Breast epithelium (tissue), 4 donors: ENCODE results near the gene ASIC4. TPM values are rescaled to one million over a fixed set of nuclear protein-coding genes. Genes with fewer than 3 reads are reported as not detected.

Source experiments
- DNase-seq, 2 donors: peaks; one replicate each; pipeline ENCODE4 v3.0.0-alpha.2; 2019; ENCODE audit warnings: low spot score in 2 of 2
- H3K27ac ChIP-seq, 2 donors: fragments of 200-600 bp; sonication (generic) in 1 of 2; one replicate each; pipeline ENCODE4 v1.5.1; 2016 to 2019; ENCODE audit warnings: mild to moderate bottlenecking in 1 of 2
- H3K27me3 ChIP-seq, 2 donors: fragments of 200-600 bp; sonication (generic) in 1 of 2; one replicate each; pipeline versions ENCODE4 v1.5.1 to v1.6.0; 2017 to 2019; ENCODE audit warnings: control low read depth in 1 of 2, mild to moderate bottlenecking in 1 of 2
- H3K36me3 ChIP-seq: fragments of 200-600 bp; one replicate; pipeline ENCODE4 v1.5.1; 2019
- H3K4me1 ChIP-seq, 2 donors: fragments of 200-600 bp; sonication (generic); one replicate each; pipeline ENCODE4 v1.5.1; 2016 to 2019; ENCODE audit warnings: control low read depth in 1 of 2
- H3K4me3 ChIP-seq, 3 donors: fragments of 200-600 bp; sonication (generic); 1 replicate in 2 of 3; 2 replicates in 1 of 3; pipeline ENCODE4 v1.5.1; 2016 to 2019; ENCODE audit warnings: mild to moderate bottlenecking in 3 of 3, moderate library complexity in 2 of 3
- H3K9me3 ChIP-seq, 2 donors: fragments of 200-600 bp; sonication (generic) in 1 of 2; one replicate each; pipeline ENCODE4 v1.5.1; 2016 to 2019; ENCODE audit warnings: control low read depth in 1 of 2
- POLR2A ChIP-seq: fragments of 450-650 bp; IDR thresholded peaks from one replicate; pipeline ENCODE4 v1.6.1; 2016; ENCODE audit warnings: antibody characterized with exemption, mild to moderate bottlenecking, moderate library complexity
- POLR2AphosphoS5 ChIP-seq, 3 donors: sonication (generic); formaldehyde crosslinking; IDR thresholded peaks; one replicate each; pipeline ENCODE4 v1.6.1; 2017; ENCODE audit warnings: antibody characterized with exemption in 3 of 3
- intact Hi-C: fragments of 100-400 bp; cut with DNase I; formaldehyde crosslinking; loops from one replicate; pipeline ENCODE4 v1.15.1; 2023; ENCODE audit warnings: low total_unique reads
- total RNA-seq, 3 donors: library from RNA; depleted of rRNA; stranded (reverse); fragments of >200 nt; gene quantifications; one replicate each; pipeline ENCODE4 v1.1.0, GENCODE V29; 2016
- TF ChIP-seq, protein P1 (sequence below), 3 donors: fragments of 450-650 bp; IDR thresholded peaks; one replicate each; pipeline ENCODE4 v1.5.1; 2016 to 2017; ENCODE audit warnings: antibody characterized with exemption in 3 of 3, mild to moderate bottlenecking in 3 of 3, moderate library complexity in 3 of 3

Gene ASIC4
- total RNA-seq, 3 donors from 2014 or later = 0.44 TPM; not detected in 2

DNA sequence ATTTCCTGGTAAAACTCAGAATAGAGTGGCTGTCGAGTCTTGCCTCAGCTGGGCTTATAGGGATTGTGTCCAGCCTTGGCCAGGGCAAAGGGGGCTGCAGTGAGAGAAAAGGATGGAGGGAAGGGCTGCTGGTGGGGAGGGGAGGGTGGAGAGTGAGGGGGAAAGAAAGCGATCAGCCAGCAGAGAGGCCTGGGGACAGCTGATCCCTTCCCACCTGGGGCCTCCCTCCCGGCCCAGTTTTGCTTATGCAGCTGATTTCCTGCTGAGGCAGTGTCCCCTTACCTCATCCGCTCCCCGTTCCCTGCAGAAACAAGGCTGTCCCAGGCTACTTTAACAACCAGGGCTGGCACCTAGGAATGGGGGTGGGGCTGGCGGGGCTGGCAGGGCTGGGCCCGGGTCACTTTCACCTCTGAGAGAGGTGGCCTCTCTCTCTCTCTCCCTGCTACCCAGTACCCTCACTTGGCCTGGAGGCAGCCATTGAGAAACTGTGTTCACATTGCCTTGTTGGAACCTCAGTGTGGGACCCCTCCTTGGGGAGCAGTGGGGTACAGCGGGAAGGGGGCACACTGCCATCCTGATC lies 27.8 kb upstream of the ASIC4 start:
- no peak for DNase-seq
- H3K9me3 ChIP-seq = no peaks in the 10 kb centered on the region
- intact Hi-C loops = no loop called here
- H3K36me3 ChIP-seq = no peaks in the 10 kb centered on the region
- no peak overlapping the region for H3K4me3 ChIP-seq
- H3K27me3 ChIP-seq = peaks cover 4 to 9% of the 10 kb centered on the region in 2 donors
- no peak overlapping the region for H3K27ac ChIP-seq
- TF ChIP-seq POLR2AphosphoS5 (IDR thresholded peaks at IDR 0.05) (no peak), POLR2A (no peak)
- TF ChIP-seq, protein P1, sequence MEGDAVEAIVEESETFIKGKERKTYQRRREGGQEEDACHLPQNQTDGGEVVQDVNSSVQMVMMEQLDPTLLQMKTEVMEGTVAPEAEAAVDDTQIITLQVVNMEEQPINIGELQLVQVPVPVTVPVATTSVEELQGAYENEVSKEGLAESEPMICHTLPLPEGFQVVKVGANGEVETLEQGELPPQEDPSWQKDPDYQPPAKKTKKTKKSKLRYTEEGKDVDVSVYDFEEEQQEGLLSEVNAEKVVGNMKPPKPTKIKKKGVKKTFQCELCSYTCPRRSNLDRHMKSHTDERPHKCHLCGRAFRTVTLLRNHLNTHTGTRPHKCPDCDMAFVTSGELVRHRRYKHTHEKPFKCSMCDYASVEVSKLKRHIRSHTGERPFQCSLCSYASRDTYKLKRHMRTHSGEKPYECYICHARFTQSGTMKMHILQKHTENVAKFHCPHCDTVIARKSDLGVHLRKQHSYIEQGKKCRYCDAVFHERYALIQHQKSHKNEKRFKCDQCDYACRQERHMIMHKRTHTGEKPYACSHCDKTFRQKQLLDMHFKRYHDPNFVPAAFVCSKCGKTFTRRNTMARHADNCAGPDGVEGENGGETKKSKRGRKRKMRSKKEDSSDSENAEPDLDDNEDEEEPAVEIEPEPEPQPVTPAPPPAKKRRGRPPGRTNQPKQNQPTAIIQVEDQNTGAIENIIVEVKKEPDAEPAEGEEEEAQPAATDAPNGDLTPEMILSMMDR (IDR thresholded peaks at IDR 0.05) = no peak
- H3K4me1 ChIP-seq = no peaks in the 10 kb centered on the region

DNA sequence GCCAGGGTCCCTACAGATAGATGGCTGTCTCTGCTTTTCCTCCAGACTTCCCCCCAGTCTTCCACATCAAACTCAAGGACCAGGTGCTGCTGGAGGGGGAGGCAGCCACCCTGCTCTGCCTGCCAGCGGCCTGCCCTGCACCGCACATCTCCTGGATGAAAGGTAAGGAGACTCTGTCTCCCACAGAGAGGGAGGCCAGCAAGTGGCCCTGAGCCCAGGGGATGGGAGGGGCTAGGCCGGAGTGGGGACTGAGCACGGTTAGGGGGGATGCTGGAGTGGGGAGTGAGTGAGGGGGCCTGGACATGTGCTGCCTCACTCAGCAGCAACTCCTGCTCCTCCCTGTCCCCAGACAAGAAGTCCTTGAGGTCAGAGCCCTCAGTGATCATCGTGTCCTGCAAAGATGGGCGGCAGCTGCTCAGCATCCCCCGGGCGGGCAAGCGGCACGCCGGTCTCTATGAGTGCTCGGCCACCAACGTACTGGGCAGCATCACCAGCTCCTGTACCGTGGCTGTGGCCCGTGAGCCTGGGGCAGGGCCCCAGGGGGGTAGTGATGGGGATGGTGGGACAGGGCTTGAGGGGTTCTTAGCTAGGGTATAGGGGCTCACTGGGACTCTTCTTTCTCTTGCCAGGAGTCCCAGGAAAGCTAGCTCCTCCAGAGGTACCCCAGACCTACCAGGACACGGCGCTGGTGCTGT lies 26.0 kb upstream of the ASIC4 start:
- intact Hi-C loops = no loop called here
- no peak for DNase-seq

DNA sequence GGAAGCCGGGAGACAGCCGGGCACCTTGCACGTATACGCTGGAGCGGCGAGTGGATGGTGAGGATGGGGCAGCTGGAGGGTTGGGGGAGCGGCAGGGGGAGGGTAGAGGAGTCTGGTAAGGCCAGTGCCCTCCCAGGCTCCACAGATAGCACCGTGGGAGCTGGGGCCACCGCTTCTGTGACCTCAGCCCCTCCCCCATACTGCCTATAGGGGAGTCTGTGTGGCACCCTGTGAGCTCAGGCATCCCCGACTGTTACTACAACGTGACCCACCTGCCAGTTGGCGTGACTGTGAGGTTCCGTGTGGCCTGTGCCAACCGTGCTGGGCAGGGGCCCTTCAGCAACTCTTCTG lies 25.5 kb upstream of the ASIC4 start:
- Histone ChIP-seq H3K9me3 (no peaks in the 10 kb centered on the region), H3K36me3 (no peaks in the 10 kb centered on the region), H3K27ac (no peak overlapping the region), H3K27me3 (peaks cover under 1 to 4% of the 10 kb centered on the region in 2 donors), H3K4me1 (no peaks in the 10 kb centered on the region), H3K4me3 (no peak overlapping the region)
- intact Hi-C loops = loop anchor here (1.0 kb wide), 1 partner anchor 19 kb away; no protein-coding TSS in a partner anchor
- DNase-seq = no peak
- TF ChIP-seq, protein P1 (IDR thresholded peaks at IDR 0.05) = no peak
- TF ChIP-seq POLR2AphosphoS5 (IDR thresholded peaks at IDR 0.05) (no peak), POLR2A (no peak)

More for the DNA sequence above, 26.0 kb upstream of the ASIC4 start:
- no peak overlapping the region for H3K27ac ChIP-seq
- no peaks in the 10 kb centered on the region for H3K9me3 ChIP-seq
- TF ChIP-seq POLR2AphosphoS5 (IDR thresholded peaks at IDR 0.05) = no peak
- TF ChIP-seq, protein P1 (IDR thresholded peaks at IDR 0.05) = no peak
- TF ChIP-seq POLR2A = no peak
- H3K27me3 ChIP-seq = peaks cover 4 to 6% of the 10 kb centered on the region in 2 donors
- H3K36me3 ChIP-seq = no peaks in the 10 kb centered on the region
- H3K4me3 ChIP-seq = no peak overlapping the region
- no peaks in the 10 kb centered on the region for H3K4me1 ChIP-seq

DNA sequence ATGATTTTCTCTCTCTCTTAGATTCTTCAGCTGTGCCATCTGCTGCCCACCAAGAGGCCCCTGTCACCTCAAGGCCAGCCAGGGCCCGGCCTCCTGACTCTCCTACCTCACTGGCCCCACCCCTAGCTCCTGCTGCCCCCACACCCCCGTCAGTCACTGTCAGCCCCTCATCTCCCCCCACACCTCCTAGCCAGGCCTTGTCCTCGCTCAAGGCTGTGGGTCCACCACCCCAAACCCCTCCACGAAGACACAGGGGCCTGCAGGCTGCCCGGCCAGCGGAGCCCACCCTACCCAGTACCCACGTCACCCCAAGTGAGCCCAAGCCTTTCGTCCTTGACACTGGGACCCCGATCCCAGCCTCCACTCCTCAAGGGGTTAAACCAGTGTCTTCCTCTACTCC lies 25.0 kb upstream of the ASIC4 start:
- no peak for TF ChIP-seq POLR2AphosphoS5 (IDR thresholded peaks at IDR 0.05)
- TF ChIP-seq POLR2A = no peak
- H3K4me3 ChIP-seq = no peak overlapping the region
- peaks cover 0 to 4% of the 10 kb centered on the region in 2 donors for H3K27me3 ChIP-seq

DNA sequence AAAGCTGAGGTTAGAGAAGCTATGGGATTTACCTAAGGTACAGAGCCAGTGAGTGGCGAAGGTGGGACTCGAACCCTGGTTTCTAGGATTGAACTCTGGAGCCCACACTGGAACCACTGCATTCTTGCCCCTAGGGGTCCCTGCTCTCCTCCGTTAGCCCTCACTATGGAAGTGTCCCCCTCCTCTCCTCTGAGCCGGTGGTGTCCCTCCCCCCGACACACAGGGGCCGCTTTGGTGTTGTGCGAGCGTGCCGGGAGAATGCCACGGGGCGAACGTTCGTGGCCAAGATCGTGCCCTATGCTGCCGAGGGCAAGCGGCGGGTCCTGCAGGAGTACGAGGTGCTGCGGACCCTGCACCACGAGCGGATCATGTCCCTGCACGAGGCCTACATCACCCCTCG lies 24.1 kb upstream of the ASIC4 start:
- DNase-seq = no peak
- TF ChIP-seq POLR2AphosphoS5 (IDR thresholded peaks at IDR 0.05) = no peak
- TF ChIP-seq POLR2A = no peak
- TF ChIP-seq, protein P1 (IDR thresholded peaks at IDR 0.05) = no peak
- Histone ChIP-seq H3K27me3 (peaks cover 0 to 4% of the 10 kb centered on the region in 2 donors), H3K4me3 (no peak overlapping the region), H3K4me1 (no peaks in the 10 kb centered on the region), H3K36me3 (no peaks in the 10 kb centered on the region), H3K9me3 (no peaks in the 10 kb centered on the region), H3K27ac (no peak overlapping the region)
- intact Hi-C loops = no loop called here

More for the DNA sequence above, 25.0 kb upstream of the ASIC4 start:
- DNase-seq = no peak
- intact Hi-C loops = loop anchor here (1.0 kb wide), 1 partner anchor 19 kb away; no protein-coding TSS in a partner anchor
- Histone ChIP-seq H3K9me3 (no peaks in the 10 kb centered on the region), H3K27ac (no peak overlapping the region), H3K4me1 (no peaks in the 10 kb centered on the region), H3K36me3 (no peaks in the 10 kb centered on the region)
